ENCODE data around the gene KCNA3. TPM values are rescaled to one million over a fixed set of nuclear protein-coding genes. Genes with fewer than 3 reads are reported as not detected.

The KCNA3 gene
- polyA plus RNA-seq, 4 donors, result 0.06 to 0.45 (median 0.27) TPM; not detected in 1

DNA sequence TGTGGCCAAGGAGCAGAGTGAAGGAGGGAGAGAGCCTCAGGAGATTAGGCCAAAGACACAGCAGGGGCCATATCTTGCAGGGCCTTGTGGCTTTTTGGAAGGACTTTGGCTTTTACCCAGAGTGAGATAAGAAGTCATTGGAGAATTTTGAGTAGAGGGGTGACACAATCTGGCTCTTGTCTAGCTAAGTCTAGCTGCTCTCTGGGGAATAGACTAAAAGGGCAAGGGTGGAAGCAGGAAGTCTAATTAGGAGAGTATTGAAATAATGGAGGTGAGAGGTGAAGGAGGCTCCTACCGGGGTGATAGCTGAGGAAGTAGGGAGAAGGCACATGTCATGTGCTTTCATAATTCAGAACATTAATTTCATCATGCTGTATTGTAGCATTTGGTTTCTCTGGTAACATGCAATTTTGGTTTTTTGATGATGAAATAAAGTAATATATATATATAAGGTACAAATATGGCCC lies 34.3 kb upstream of the KCNA3 start:
- Histone ChIP-seq H3K27ac (ENCODE audit: low read depth in 1 of 3, low read length in 2 of 3) (no peak overlapping the region), H3K4me3 (ENCODE audit: low read depth in 1 of 3, low read length in 3 of 3) (no peak overlapping the region), H3K9me3 (ENCODE audit: control insufficient read depth in 2 of 2, insufficient read depth in 1 of 2, low read depth in 1 of 2, low read length in 1 of 2) (no peaks in the 10 kb centered on the region), H3K27me3 (ENCODE audit: control insufficient read depth in 3 of 3, insufficient read depth in 3 of 3, low read length in 3 of 3) (no peaks in the 10 kb centered on the region), H3K4me1 (ENCODE audit: control insufficient read depth in 3 of 3, insufficient read depth in 2 of 3, low read depth in 1 of 3, low read length in 2 of 3) (no peaks in the 10 kb centered on the region), H3K36me3 (ENCODE audit: control insufficient read depth in 3 of 3, insufficient read depth in 2 of 3, low read depth in 1 of 3, low read length in 3 of 3) (no peaks in the 10 kb centered on the region)
- no peak for FAIRE-seq
- 55 to 69% (median 67%) methylated on average over 1 of the region's 1 CpG for WGBS, 3 donors
- no peak for DNase-seq

DNA sequence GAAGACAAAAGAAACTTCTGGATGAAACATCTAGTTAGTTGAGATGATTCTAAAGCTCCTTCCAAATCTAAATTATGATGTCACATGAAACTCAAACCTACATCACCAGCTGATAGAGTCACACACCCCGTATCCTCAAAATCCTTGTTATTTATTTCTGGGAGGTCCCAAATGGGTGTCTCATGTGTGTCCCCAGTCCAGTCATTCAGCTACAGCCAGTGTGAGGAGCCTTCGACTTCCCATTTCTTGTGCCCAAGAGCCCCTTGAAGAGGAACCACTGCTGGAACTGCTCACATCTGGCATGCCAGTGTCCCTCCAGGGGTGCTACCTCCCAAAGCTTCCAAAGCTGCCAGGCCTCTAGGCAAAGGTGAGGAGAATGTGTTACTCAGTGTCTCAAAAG lies 32.5 kb upstream of the KCNA3 start:
- no peaks in the 10 kb centered on the region for H3K4me1 ChIP-seq (ENCODE audit: control insufficient read depth in 3 of 3, insufficient read depth in 2 of 3, low read depth in 1 of 3, low read length in 2 of 3)
- WGBS, 3 donors, result 76 to 84% (median 81%) methylated on average over 2 of the region's 2 CpGs
- no peaks in the 10 kb centered on the region for H3K36me3 ChIP-seq (ENCODE audit: control insufficient read depth in 3 of 3, insufficient read depth in 2 of 3, low read depth in 1 of 3, low read length in 3 of 3)
- H3K27ac ChIP-seq (ENCODE audit: low read depth in 1 of 3, low read length in 2 of 3), result no peak overlapping the region
- no peaks in the 10 kb centered on the region for H3K27me3 ChIP-seq (ENCODE audit: control insufficient read depth in 3 of 3, insufficient read depth in 3 of 3, low read length in 3 of 3)
- H3K9me3 ChIP-seq (ENCODE audit: control insufficient read depth in 2 of 2, insufficient read depth in 1 of 2, low read depth in 1 of 2, low read length in 1 of 2), result no peaks in the 10 kb centered on the region
- no peak for FAIRE-seq
- no peak for DNase-seq
- H3K4me3 ChIP-seq (ENCODE audit: low read depth in 1 of 3, low read length in 3 of 3), result no peak overlapping the region

DNA sequence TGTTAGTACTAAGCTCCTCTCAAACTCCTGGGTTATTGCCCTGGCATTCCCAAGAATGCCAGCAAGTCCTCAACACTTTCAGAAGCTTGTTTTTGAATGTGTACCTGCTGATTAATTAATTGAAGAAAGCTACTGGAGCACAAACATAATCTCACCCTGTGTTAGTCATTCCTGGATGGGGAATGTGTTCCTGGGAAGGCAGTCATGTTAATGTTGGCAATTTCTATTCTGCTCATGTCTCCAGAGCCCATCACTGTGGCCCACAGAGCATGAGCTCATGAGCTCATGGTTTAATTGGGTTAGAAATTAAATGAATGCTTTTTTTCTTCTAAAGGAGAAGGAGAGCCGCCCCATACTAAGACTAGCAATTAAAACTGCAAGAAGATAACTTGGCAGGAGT lies 31.9 kb upstream of the KCNA3 start:
- FAIRE-seq (no peak), DNase-seq (no peak)
- Histone ChIP-seq H3K4me1 (ENCODE audit: control insufficient read depth in 3 of 3, insufficient read depth in 2 of 3, low read depth in 1 of 3, low read length in 2 of 3) (no peaks in the 10 kb centered on the region), H3K9me3 (ENCODE audit: control insufficient read depth in 2 of 2, insufficient read depth in 1 of 2, low read depth in 1 of 2, low read length in 1 of 2) (no peaks in the 10 kb centered on the region), H3K4me3 (ENCODE audit: low read depth in 1 of 3, low read length in 3 of 3) (no peak overlapping the region), H3K27me3 (ENCODE audit: control insufficient read depth in 3 of 3, insufficient read depth in 3 of 3, low read length in 3 of 3) (no peaks in the 10 kb centered on the region), H3K36me3 (ENCODE audit: control insufficient read depth in 3 of 3, insufficient read depth in 2 of 3, low read depth in 1 of 3, low read length in 3 of 3) (no peaks in the 10 kb centered on the region), H3K27ac (ENCODE audit: low read depth in 1 of 3, low read length in 2 of 3) (no peak overlapping the region)
- 61 to 83% (median 64%) methylated on average over 1 of the region's 1 CpG for WGBS, 3 donors

DNA sequence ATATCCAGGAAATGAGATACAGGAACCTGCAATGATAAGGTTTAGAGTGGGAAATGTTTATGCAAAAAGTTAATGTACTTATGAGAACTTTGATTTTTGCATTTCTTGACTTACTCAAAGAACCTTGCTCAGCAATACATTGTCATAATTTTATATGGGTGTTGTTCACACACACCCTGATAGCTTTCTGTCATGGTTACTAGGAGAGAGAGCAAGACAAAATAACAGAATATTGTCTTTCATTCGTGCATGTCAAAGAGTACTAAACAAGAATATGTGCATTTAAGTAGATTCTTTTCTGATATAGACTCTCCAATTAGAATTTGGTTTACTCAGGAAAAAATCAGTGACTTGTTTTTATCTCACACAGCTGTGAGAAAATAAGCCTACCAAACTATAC lies 27.5 kb upstream of the KCNA3 start:
- FAIRE-seq, result no peak
- WGBS, 3 donors, result 46 to 69% (median 66%) methylated on average over 1 of the region's 1 CpG
- no peaks in the 10 kb centered on the region for H3K36me3 ChIP-seq (ENCODE audit: control insufficient read depth in 3 of 3, insufficient read depth in 2 of 3, low read depth in 1 of 3, low read length in 3 of 3)
- H3K4me1 ChIP-seq (ENCODE audit: control insufficient read depth in 3 of 3, insufficient read depth in 2 of 3, low read depth in 1 of 3, low read length in 2 of 3), result no peaks in the 10 kb centered on the region
- H3K4me3 ChIP-seq (ENCODE audit: low read depth in 1 of 3, low read length in 3 of 3), result no peak overlapping the region
- no peaks in the 10 kb centered on the region for H3K9me3 ChIP-seq (ENCODE audit: control insufficient read depth in 2 of 2, insufficient read depth in 1 of 2, low read depth in 1 of 2, low read length in 1 of 2)
- H3K27ac ChIP-seq (ENCODE audit: low read depth in 1 of 3, low read length in 2 of 3), result no peak overlapping the region
- no peak for DNase-seq
- H3K27me3 ChIP-seq (ENCODE audit: control insufficient read depth in 3 of 3, insufficient read depth in 3 of 3, low read length in 3 of 3), result no peaks in the 10 kb centered on the region

DNA sequence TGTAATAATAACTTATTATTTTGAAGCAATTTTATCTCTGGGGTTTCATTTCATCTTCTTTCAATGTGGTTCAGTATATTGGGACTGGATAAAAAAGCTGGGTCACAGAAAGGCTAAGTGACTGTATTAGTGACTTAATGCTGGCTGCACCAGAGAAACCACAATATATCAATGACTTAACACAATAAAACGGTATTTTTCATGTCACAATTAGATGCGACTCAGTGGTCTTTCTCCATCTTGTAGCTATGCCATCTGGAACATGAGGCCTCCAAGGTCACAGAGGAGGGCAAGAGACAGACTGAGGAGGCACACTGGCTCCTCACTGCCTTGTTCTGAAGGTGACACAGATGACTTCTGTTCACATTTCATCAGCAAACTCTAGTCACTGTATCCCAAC lies 26.0 kb upstream of the KCNA3 start:
- Histone ChIP-seq H3K27me3 (ENCODE audit: control insufficient read depth in 3 of 3, insufficient read depth in 3 of 3, low read length in 3 of 3) (no peaks in the 10 kb centered on the region), H3K36me3 (ENCODE audit: control insufficient read depth in 3 of 3, insufficient read depth in 2 of 3, low read depth in 1 of 3, low read length in 3 of 3) (no peaks in the 10 kb centered on the region), H3K27ac (ENCODE audit: low read depth in 1 of 3, low read length in 2 of 3) (no peak overlapping the region), H3K9me3 (ENCODE audit: control insufficient read depth in 2 of 2, insufficient read depth in 1 of 2, low read depth in 1 of 2, low read length in 1 of 2) (no peaks in the 10 kb centered on the region), H3K4me3 (ENCODE audit: low read depth in 1 of 3, low read length in 3 of 3) (no peak overlapping the region), H3K4me1 (ENCODE audit: control insufficient read depth in 3 of 3, insufficient read depth in 2 of 3, low read depth in 1 of 3, low read length in 2 of 3) (no peaks in the 10 kb centered on the region)
- no peak for FAIRE-seq
- 78 to 86% (median 83%) methylated on average over 2 of the region's 2 CpGs for WGBS, 3 donors
- no peak for DNase-seq

DNA sequence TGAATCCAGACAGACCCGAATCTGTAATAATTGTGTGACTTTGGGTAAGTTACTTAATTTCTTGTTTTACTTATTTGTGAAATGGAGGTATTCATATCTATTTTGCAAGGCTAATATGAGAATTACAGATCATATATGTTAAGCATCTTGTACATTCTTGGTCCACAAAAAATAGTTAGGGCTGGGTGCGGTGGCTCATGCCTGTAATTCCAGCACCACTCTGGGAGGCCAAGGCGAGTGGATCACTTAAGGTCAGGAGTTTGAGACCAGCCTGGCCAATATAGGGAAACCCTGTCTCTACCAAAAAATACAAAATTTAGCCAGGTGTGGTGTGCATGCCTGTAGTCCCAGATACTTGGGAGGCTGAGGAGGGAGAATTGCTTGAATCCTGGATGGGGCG lies 22.9 kb upstream of the KCNA3 start:
- peaks cover 0 to 2% (median 0%) of the 10 kb centered on the region in 3 donors for H3K27me3 ChIP-seq (ENCODE audit: control insufficient read depth in 3 of 3, insufficient read depth in 3 of 3, low read length in 3 of 3)
- DNase-seq (no peak), FAIRE-seq (no peak)
- no peaks in the 10 kb centered on the region for H3K36me3 ChIP-seq (ENCODE audit: control insufficient read depth in 3 of 3, insufficient read depth in 2 of 3, low read depth in 1 of 3, low read length in 3 of 3)
- H3K9me3 ChIP-seq (ENCODE audit: control insufficient read depth in 2 of 2, insufficient read depth in 1 of 2, low read depth in 1 of 2, low read length in 1 of 2), result no peaks in the 10 kb centered on the region
- H3K4me1 ChIP-seq (ENCODE audit: control insufficient read depth in 3 of 3, insufficient read depth in 2 of 3, low read depth in 1 of 3, low read length in 2 of 3), result no peaks in the 10 kb centered on the region
- no peak overlapping the region for H3K4me3 ChIP-seq (ENCODE audit: low read depth in 1 of 3, low read length in 3 of 3)
- 91 to 97% (median 91%) methylated on average over 4 of the region's 4 CpGs for WGBS, 3 donors
- no peak overlapping the region for H3K27ac ChIP-seq (ENCODE audit: low read depth in 1 of 3, low read length in 2 of 3)

DNA sequence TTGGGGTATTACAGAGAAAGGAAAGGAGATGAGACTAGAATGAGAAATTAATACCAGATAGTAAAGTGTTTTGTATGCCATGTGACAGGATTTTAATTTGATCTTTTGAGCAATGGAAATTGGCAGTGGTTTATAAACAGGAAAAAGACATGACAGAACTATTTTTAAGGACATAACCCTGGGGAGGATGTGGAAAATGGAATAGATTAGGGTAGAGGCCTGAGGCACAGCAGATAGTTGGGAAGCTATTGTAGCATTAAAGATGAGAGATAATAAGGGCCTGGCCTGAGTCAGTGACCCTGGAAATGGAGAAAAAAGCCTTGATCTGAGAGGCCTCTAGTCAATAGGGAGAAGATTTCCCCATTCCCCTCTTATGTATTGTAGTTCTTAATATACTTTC lies 22.1 kb upstream of the KCNA3 start:
- Histone ChIP-seq H3K4me3 (ENCODE audit: low read depth in 1 of 3, low read length in 3 of 3) (no peak overlapping the region), H3K27me3 (ENCODE audit: control insufficient read depth in 3 of 3, insufficient read depth in 3 of 3, low read length in 3 of 3) (peaks cover 0 to 2% (median 0%) of the 10 kb centered on the region in 3 donors), H3K27ac (ENCODE audit: low read depth in 1 of 3, low read length in 2 of 3) (no peak overlapping the region), H3K9me3 (ENCODE audit: control insufficient read depth in 2 of 2, insufficient read depth in 1 of 2, low read depth in 1 of 2, low read length in 1 of 2) (no peaks in the 10 kb centered on the region), H3K4me1 (ENCODE audit: control insufficient read depth in 3 of 3, insufficient read depth in 2 of 3, low read depth in 1 of 3, low read length in 2 of 3) (no peaks in the 10 kb centered on the region), H3K36me3 (ENCODE audit: control insufficient read depth in 3 of 3, insufficient read depth in 2 of 3, low read depth in 1 of 3, low read length in 3 of 3) (no peaks in the 10 kb centered on the region)
- no peak for FAIRE-seq
- DNase-seq, result no peak

DNA sequence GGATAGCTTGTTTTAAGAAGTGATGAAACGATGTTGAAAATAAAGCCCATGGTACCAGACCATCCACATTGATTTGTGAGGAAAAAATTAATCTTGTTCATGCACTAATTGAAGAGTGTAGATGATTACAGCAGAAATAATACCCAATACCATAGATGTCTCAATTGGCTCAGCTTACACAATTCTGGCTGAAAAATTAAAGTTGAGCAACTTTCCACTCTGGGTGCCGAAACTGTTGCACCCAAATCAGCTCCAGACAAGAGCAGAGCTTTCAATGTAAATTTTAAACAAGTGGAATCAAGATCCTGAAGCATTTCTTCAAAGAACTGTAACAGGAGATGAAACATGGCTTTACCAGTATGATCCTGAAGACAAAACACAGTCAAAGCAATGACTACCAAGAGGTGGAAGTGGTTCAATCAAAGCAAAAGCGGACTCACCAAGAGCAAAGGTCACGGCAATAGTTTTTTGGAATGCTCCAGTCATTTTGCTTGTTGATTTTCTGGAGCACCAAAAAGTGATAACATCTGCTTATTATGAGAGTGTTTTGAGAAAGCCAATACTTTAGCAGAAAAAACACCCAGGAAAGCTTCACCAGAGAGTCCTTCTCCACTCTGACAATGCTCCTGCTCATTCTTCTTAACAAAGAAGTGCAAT lies 16.1 kb upstream of the KCNA3 start:
- peaks cover 0 to 2% (median 0%) of the 10 kb centered on the region in 3 donors for H3K27me3 ChIP-seq (ENCODE audit: control insufficient read depth in 3 of 3, insufficient read depth in 3 of 3, low read length in 3 of 3)
- DNase-seq, result no peak
- no peaks in the 10 kb centered on the region for H3K9me3 ChIP-seq (ENCODE audit: control insufficient read depth in 2 of 2, insufficient read depth in 1 of 2, low read depth in 1 of 2, low read length in 1 of 2)
- no peak for FAIRE-seq
- H3K27ac ChIP-seq (ENCODE audit: low read depth in 1 of 3, low read length in 2 of 3), result no peak overlapping the region
- no peaks in the 10 kb centered on the region for H3K36me3 ChIP-seq (ENCODE audit: control insufficient read depth in 3 of 3, insufficient read depth in 2 of 3, low read depth in 1 of 3, low read length in 3 of 3)
- no peaks in the 10 kb centered on the region for H3K4me1 ChIP-seq (ENCODE audit: control insufficient read depth in 3 of 3, insufficient read depth in 2 of 3, low read depth in 1 of 3, low read length in 2 of 3)
- H3K4me3 ChIP-seq (ENCODE audit: low read depth in 1 of 3, low read length in 3 of 3), result no peak overlapping the region
- 83 to 88% (median 85%) methylated on average over 4 of the region's 4 CpGs for WGBS, 3 donors

DNA sequence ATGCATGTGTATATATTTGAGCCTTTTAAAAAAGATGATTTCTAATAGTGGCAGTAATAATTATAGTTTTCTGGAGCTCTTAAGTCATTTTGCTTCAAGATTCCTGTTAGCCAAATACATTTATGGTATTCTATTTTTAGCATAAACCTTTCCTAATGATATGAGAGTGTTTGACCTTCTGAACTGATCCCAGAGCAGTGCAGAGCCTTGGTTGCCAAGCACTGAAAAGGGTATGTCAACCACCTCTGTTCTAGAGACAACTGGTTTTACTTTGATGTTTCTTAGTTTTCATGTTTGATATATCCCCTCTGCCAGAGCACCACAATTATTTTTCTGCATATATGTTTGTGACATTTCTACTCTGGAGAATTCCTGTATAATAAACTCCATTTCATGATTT lies 15.1 kb upstream of the KCNA3 start:
- Histone ChIP-seq H3K4me3 (ENCODE audit: low read depth in 1 of 3, low read length in 3 of 3) (no peak overlapping the region), H3K36me3 (ENCODE audit: control insufficient read depth in 3 of 3, insufficient read depth in 2 of 3, low read depth in 1 of 3, low read length in 3 of 3) (no peaks in the 10 kb centered on the region), H3K4me1 (ENCODE audit: control insufficient read depth in 3 of 3, insufficient read depth in 2 of 3, low read depth in 1 of 3, low read length in 2 of 3) (no peaks in the 10 kb centered on the region), H3K9me3 (ENCODE audit: control insufficient read depth in 2 of 2, insufficient read depth in 1 of 2, low read depth in 1 of 2, low read length in 1 of 2) (no peaks in the 10 kb centered on the region), H3K27ac (ENCODE audit: low read depth in 1 of 3, low read length in 2 of 3) (no peak overlapping the region), H3K27me3 (ENCODE audit: control insufficient read depth in 3 of 3, insufficient read depth in 3 of 3, low read length in 3 of 3) (no peaks in the 10 kb centered on the region)
- DNase-seq (no peak), FAIRE-seq (no peak)
